Upper lobe of left lung (tissue), 6 donors: ENCODE measurements around the gene MALRD1. TPM values are rescaled to one million over a fixed set of nuclear protein-coding genes. Genes with fewer than 3 reads are reported as not detected.

Experiments
- ATAC-seq, 2 donors: fragments of 200-7000 bp; cut with Tn5 transposase; one replicate each; pipeline ENCODE4 v1.9.1; 2022; ENCODE audit warnings: mild to moderate bottlenecking in 2 of 2, moderate library complexity in 2 of 2; ENCODE audit not compliant: low FRiP score in 2 of 2
- DNase-seq, 2 donors: peaks; one replicate each; pipeline ENCODE4 v3.0.0-alpha.2; 2019 to 2020
- H3K27ac ChIP-seq, 4 donors: fragments of 200-600 bp; sonication (generic); one replicate each; pipeline ENCODE4 v1.5.1; 2016 to 2019
- H3K27me3 ChIP-seq, 4 donors: fragments of 200-600 bp; sonication (generic); one replicate each; pipeline ENCODE4 v1.5.1; 2017 to 2019
- H3K36me3 ChIP-seq, 4 donors: fragments of 200-600 bp; sonication (generic); one replicate each; pipeline ENCODE4 v1.5.1; 2016 to 2019
- H3K4me1 ChIP-seq, 4 donors: fragments of 200-600 bp; sonication (generic); one replicate each; pipeline ENCODE4 v1.5.1; 2018 to 2019
- H3K4me3 ChIP-seq, 4 donors: fragments of 200-600 bp; sonication (generic); one replicate each; pipeline ENCODE4 v1.5.1; 2017 to 2019; ENCODE audit warnings: mild to moderate bottlenecking in 2 of 4, moderate library complexity in 1 of 4
- H3K9me3 ChIP-seq, 4 donors: fragments of 200-600 bp; sonication (generic); one replicate each; pipeline ENCODE4 v1.5.1; 2018 to 2019
- EP300 ChIP-seq, 4 donors: sonication (generic); formaldehyde crosslinking; IDR thresholded peaks; one replicate each; pipeline ENCODE4 v1.5.1; 2017; ENCODE audit warnings: antibody characterized with exemption in 4 of 4, control low read depth in 2 of 4
- POLR2A ChIP-seq, 4 donors: fragments of 450-650 bp; IDR thresholded peaks; one replicate each; pipeline ENCODE4 v1.5.1; 2016 to 2017; ENCODE audit warnings: antibody characterized with exemption in 4 of 4, mild to moderate bottlenecking in 2 of 4
- POLR2AphosphoS5 ChIP-seq, 2 donors: sonication (generic); formaldehyde crosslinking; IDR thresholded peaks; one replicate each; pipeline ENCODE4 v1.5.1; 2017; ENCODE audit warnings: antibody characterized with exemption in 2 of 2
- WGBS, 2 donors: methylation state at CpG; one replicate each; pipeline ENCODE4 v1.1.5; 2017 to 2018; 5-methylcytosine and 5-hydroxymethylcytosine counted together
- total RNA-seq, 6 donors: library from RNA; depleted of rRNA in 4 of 6; stranded (reverse); fragments of >200 nt in 4 of 6; gene quantifications; one replicate each; pipeline versions ENCODE4 v1.1.0 to v1.2.1, GENCODE V29; 2016 to 2021
- TF ChIP-seq, protein P1 (sequence below), 6 experiments: fragments of 450-650 bp in 4 of 6; fragments of 200-600 bp in 2 of 6; sonication (generic) in 2 of 6; IDR thresholded peaks; one replicate each; pipeline ENCODE4 v1.5.1; 2016 to 2019; ENCODE audit warnings: antibody characterized with exemption in 6 of 6
- donor health status: DM: no; HTN: no; CAD: no; lungs with moderate emphysema.
- donor health status: DM: no; HTN: yes; CAD: no; lungs with severe emphysema.

Gene MALRD1
- total RNA-seq, 6 donors from 2014 or later = 2.7 to 21.0 (median 7.5) TPM

DNA sequence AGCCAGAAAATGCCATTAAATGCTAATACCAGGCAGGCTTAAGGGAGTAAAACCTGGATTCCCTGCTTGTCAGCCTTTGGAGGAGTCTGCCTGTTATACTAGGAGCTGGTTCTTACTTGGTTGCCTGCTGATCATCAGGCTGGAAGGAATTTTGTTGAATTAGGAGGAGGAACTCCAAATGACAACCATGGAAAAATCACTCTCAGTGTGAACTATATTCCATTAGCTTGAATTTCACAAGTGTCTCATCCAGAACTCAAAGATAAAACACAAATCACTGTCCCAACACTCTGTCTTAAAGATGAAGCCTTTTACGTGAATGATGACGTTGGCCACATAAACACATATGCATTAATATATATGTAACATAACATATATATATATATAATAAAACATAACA lies 528.8 kb downstream of the MALRD1 start:
- Histone ChIP-seq H3K9me3 (no peaks in the 10 kb centered on the region), H3K36me3 (no peaks in the 10 kb centered on the region), H3K27ac (no peak overlapping the region), H3K4me1 (no peaks in the 10 kb centered on the region), H3K27me3 (no peaks in the 10 kb centered on the region), H3K4me3 (no peak overlapping the region)
- ATAC-seq (no peak), DNase-seq (no peak)
- no peak for TF ChIP-seq EP300 (IDR thresholded peaks at IDR 0.05)
- TF ChIP-seq, protein P1, sequence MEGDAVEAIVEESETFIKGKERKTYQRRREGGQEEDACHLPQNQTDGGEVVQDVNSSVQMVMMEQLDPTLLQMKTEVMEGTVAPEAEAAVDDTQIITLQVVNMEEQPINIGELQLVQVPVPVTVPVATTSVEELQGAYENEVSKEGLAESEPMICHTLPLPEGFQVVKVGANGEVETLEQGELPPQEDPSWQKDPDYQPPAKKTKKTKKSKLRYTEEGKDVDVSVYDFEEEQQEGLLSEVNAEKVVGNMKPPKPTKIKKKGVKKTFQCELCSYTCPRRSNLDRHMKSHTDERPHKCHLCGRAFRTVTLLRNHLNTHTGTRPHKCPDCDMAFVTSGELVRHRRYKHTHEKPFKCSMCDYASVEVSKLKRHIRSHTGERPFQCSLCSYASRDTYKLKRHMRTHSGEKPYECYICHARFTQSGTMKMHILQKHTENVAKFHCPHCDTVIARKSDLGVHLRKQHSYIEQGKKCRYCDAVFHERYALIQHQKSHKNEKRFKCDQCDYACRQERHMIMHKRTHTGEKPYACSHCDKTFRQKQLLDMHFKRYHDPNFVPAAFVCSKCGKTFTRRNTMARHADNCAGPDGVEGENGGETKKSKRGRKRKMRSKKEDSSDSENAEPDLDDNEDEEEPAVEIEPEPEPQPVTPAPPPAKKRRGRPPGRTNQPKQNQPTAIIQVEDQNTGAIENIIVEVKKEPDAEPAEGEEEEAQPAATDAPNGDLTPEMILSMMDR (IDR thresholded peaks at IDR 0.05) = no peak
- no peak for TF ChIP-seq POLR2AphosphoS5 (IDR thresholded peaks at IDR 0.05)
- WGBS, 2 donors = 90 to 97% methylated on average over 2 of the region's 2 CpGs

DNA sequence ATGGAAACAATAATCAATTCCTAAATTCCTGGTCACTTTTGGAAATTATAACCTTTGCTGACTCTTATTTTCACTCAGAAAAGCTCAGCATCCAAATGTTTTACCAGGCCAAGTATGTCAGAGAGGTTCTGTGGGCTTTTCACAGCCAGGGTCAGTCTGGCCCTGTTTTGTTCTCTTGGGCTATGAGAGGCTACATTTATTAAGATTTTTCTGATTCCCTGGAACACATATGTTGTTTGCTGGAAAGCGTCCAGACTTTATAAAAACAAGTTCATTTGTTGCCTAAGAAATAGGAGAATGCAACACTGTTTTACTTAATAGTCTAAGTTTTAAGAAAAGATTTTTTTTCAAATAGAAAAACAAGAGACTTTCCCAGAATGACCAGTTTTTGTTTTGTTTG lies 529.2 kb downstream of the MALRD1 start:
- no peak for DNase-seq
- Histone ChIP-seq H3K27me3 (no peaks in the 10 kb centered on the region), H3K36me3 (no peaks in the 10 kb centered on the region), H3K9me3 (no peaks in the 10 kb centered on the region), H3K4me1 (no peaks in the 10 kb centered on the region), H3K4me3 (no peak overlapping the region), H3K27ac (no peak overlapping the region)
- 22 to 35% methylated on average over 1 of the region's 1 CpG for WGBS, 2 donors
- TF ChIP-seq, protein P1 (IDR thresholded peaks at IDR 0.05) = no peak
- TF ChIP-seq POLR2AphosphoS5 (IDR thresholded peaks at IDR 0.05) (no peak), EP300 (IDR thresholded peaks at IDR 0.05) (no peak), POLR2A (IDR thresholded peaks at IDR 0.05) (no peak)
- no peak for ATAC-seq

DNA sequence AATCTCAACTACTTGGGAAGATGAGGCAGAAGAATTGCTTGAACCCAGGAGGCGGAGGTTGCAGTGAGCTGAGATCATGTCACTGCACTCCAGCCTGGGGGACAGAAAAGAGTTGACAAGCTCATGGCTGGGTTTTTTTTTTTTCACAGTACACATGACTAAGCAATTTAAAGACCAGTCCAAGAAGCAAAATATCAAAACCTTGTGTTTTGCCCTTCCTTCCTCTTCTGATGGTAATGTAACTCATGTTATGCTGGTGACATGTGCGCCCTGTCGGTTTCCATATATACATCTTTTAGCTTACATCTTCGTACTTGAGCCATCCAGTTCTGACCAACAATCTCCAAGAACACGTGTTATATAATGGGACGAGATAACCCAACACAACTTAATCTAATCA lies 530.0 kb downstream of the MALRD1 start:
- Histone ChIP-seq H3K4me3 (no peak overlapping the region), H3K9me3 (no peaks in the 10 kb centered on the region), H3K4me1 (no peaks in the 10 kb centered on the region), H3K27ac (no peak overlapping the region), H3K27me3 (no peaks in the 10 kb centered on the region), H3K36me3 (no peaks in the 10 kb centered on the region)
- ATAC-seq (no peak), DNase-seq (no peak)
- WGBS, 2 donors = 76 to 87% methylated on average over 6 of the region's 6 CpGs
- TF ChIP-seq POLR2A (IDR thresholded peaks at IDR 0.05) = no peak
- TF ChIP-seq EP300 (IDR thresholded peaks at IDR 0.05) = no peak
- TF ChIP-seq, protein P1 (IDR thresholded peaks at IDR 0.05) = no peak
- TF ChIP-seq POLR2AphosphoS5 (IDR thresholded peaks at IDR 0.05) = no peak

DNA sequence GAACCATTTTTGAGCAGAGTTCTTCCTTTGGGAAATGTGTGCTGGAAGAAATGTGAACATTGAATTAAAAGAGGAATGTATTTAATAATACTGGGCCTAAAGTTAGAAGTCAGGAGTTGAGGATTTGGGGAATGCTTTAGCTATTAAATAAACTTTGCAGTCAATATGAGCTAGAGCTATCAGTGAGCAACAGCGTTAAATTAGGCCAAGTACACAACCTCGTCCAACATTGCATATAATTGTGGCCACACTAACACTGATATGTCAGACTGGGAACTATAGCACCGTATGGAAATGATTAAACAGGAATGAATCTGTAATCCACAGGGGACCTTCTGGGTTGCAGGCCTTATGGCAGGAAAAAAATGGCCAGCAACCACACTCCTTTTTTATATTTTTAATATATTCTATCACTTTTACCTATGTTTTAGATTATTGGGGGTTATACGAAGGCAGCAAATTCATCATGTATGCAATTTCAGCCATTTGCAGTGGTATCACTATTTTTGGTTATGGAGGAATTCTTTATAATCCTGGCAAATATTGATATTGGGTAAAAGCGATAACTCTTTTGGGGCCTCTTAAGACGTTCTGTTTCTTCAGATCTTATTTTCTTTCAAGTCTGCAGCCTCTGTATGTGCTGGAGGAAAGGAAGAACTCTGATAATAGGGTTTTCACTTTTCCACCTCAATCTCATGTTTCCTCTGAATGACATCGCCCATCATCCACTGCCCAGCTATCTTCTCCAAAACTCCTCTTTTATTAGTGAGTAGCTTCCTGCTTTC lies 531.4 kb downstream of the MALRD1 start:
- Histone ChIP-seq H3K27me3 (no peaks in the 10 kb centered on the region), H3K27ac (no peak overlapping the region), H3K9me3 (no peaks in the 10 kb centered on the region), H3K4me3 (no peak overlapping the region), H3K36me3 (no peaks in the 10 kb centered on the region), H3K4me1 (no peaks in the 10 kb centered on the region)
- ATAC-seq = no peak
- TF ChIP-seq POLR2AphosphoS5 (IDR thresholded peaks at IDR 0.05) (no peak), EP300 (IDR thresholded peaks at IDR 0.05) (no peak), POLR2A (IDR thresholded peaks at IDR 0.05) (no peak)
- TF ChIP-seq, protein P1 (IDR thresholded peaks at IDR 0.05) = no peak
- WGBS, 2 donors = 82 to 83% methylated on average over 7 of the region's 7 CpGs
- no peak for DNase-seq

DNA sequence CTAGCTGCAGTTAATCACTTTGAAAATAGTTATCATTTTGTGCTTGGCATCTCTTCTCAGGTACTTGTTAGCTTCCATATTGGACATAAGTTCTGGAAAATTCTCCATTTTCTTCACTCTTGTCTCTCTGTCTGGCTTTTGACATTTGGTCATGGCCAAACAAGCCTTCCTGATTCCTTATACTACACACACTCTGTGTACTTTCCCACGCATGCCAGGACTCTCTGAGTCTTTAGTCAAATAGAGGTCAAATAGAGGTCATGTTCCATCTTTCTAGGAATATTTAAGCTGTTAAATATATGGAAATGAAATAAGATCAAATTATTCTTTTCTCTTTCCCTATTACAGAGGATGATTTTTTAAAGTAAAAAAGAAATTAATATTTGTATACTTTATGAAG lies 532.1 kb downstream of the MALRD1 start:
- Histone ChIP-seq H3K4me1 (no peaks in the 10 kb centered on the region), H3K27ac (no peak overlapping the region), H3K4me3 (no peak overlapping the region), H3K9me3 (no peaks in the 10 kb centered on the region), H3K36me3 (no peaks in the 10 kb centered on the region), H3K27me3 (no peaks in the 10 kb centered on the region)
- WGBS, 2 donors = 91% methylated on average over 1 of the region's 1 CpG
- TF ChIP-seq POLR2AphosphoS5 (IDR thresholded peaks at IDR 0.05) = no peak
- TF ChIP-seq EP300 (IDR thresholded peaks at IDR 0.05) = no peak
- TF ChIP-seq, protein P1 (IDR thresholded peaks at IDR 0.05) = no peak
- TF ChIP-seq POLR2A (IDR thresholded peaks at IDR 0.05) = no peak
- no peak for ATAC-seq
- no peak for DNase-seq
